SU-DHL-6 (cell line): ENCODE measurements around the gene ME3.

Experiments used
- H2AFZ ChIP-seq: fragments of 200-600 bp; sonication (generic); 2 replicates; pipeline ENCODE4 v1.6.1; 2014; ENCODE audit warnings: low read depth, mild to moderate bottlenecking, moderate library complexity, mixed read lengths, antibody characterized with exemption, low read length; ENCODE audit not compliant: severe bottlenecking
- H3F3A ChIP-seq: fragments of 200-600 bp; shearing (Covaris generic); 2 replicates; pipeline ENCODE4 v1.6.0; 2016; ENCODE audit warnings: antibody characterized with exemption, mild to moderate bottlenecking; ENCODE audit not compliant: insufficient read depth
- H3K27ac ChIP-seq: fragments of 200-600 bp; sonication (generic); 2 replicates; pipeline ENCODE4 v1.5.1; 2016; ENCODE audit warnings: low read depth, mild to moderate bottlenecking, low read length, moderate library complexity, mixed read lengths
- H3K27me3 ChIP-seq: fragments of 200-600 bp; sonication (generic), shearing (Covaris generic); 2 replicates; pipeline ENCODE4 v1.6.0; 2014; ENCODE audit warnings: mild to moderate bottlenecking, low read length
- H3K36me3 ChIP-seq: fragments of 200-600 bp; sonication (generic); 2 replicates; pipeline ENCODE4 v1.6.1; 2014; ENCODE audit warnings: mild to moderate bottlenecking, low read length, mixed read lengths
- H3K4me2 ChIP-seq: fragments of 300-600, 200-600 bp; shearing (Covaris generic), sonication (generic); 2 replicates; pipeline ENCODE4 v1.6.0; 2014; ENCODE audit warnings: low read length, low read depth, mild to moderate bottlenecking; ENCODE audit not compliant: poor library complexity, severe bottlenecking
- H3K4me3 ChIP-seq: fragments of 200-600 bp; sonication (generic); 2 replicates; pipeline ENCODE4 v1.5.1; 2014; ENCODE audit warnings: antibody characterized with exemption, low read length, mild to moderate bottlenecking, mixed read lengths; ENCODE audit not compliant: insufficient read depth, poor library complexity, severe bottlenecking
- H3K79me2 ChIP-seq: fragments of 200-600 bp; sonication (generic); 2 replicates; pipeline ENCODE4 v1.6.1; 2014; ENCODE audit warnings: mild to moderate bottlenecking, low read length, moderate library complexity; ENCODE audit not compliant: insufficient read depth
- H3K9ac ChIP-seq: fragments of 200-600 bp; sonication (generic); 2 replicates; pipeline ENCODE4 v1.7.0; 2014; ENCODE audit warnings: mild to moderate bottlenecking, low read length
- H3K9me2 ChIP-seq: fragments of 200-600 bp; sonication (generic); replicated peaks from 2 replicates; pipeline ENCODE4 v1.6.1; 2014; ENCODE audit warnings: low read length; ENCODE audit not compliant: insufficient read depth
- H3K9me3 ChIP-seq: fragments of 200-600 bp; sonication (generic); 2 replicates; pipeline ENCODE4 v1.6.1; 2014; ENCODE audit warnings: low read length, mixed read lengths; ENCODE audit not compliant: insufficient read depth
- H4K20me1 ChIP-seq: fragments of 200-600 bp; sonication (generic); 2 replicates; pipeline ENCODE4 v1.6.1; 2014; ENCODE audit warnings: low read depth, mild to moderate bottlenecking, antibody characterized with exemption, low read length, moderate library complexity, mixed read lengths
- EZH2phosphoT487 ChIP-seq: fragments of 200-600 bp; sonication (generic), shearing (Covaris generic); conservative IDR thresholded peaks from 2 replicates; pipeline ENCODE4 v1.6.1; 2018; ENCODE audit warnings: mild to moderate bottlenecking, antibody characterized with exemption, low read length, moderate library complexity, mixed read lengths
- TF ChIP-seq, protein P1 (sequence below): fragments of 200-600 bp; sonication (generic); IDR thresholded peaks from one replicate; pipeline ENCODE4 v1.5.1; 2017; ENCODE audit warnings: antibody characterized with exemption, mild to moderate bottlenecking, low read length, moderate library complexity; ENCODE audit not compliant: insufficient read depth, poor library complexity, severe bottlenecking

ME3 gene

DNA sequence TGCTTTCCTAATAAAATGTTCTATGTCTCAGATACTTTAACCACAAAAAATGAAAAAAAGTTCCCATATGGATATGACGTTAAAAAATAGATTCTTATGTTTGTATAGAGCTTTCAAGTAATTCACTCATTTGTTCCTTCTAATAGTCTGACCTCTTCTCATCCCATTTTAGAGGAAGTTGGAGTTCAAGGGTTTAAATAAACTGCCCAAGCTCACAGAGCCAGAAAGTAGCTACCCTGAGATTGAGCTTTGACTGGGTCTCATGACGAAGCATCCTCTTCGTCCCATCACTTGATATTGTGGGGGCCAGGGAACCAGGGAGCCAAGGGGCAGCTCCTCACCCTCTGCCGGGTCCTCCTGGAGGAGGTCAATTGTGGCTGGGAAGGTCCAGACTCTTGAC, 181.4 kb downstream of the ME3 start:
- no peaks in the 10 kb centered on the region for H3F3A ChIP-seq
- H3K27me3 ChIP-seq, result no peaks in the 10 kb centered on the region
- H3K9ac ChIP-seq, result no peak overlapping the region
- H3K9me2 ChIP-seq, result no peaks in the 10 kb centered on the region
- no peak overlapping the region for H2AFZ ChIP-seq
- H4K20me1 ChIP-seq, result no peaks in the 10 kb centered on the region
- H3K79me2 ChIP-seq, result no peaks in the 10 kb centered on the region
- no peak overlapping the region for H3K4me2 ChIP-seq
- no peaks in the 10 kb centered on the region for H3K9me3 ChIP-seq
- H3K4me3 ChIP-seq, result no peak overlapping the region
- H3K27ac ChIP-seq, result no peak overlapping the region
- TF ChIP-seq, protein P1, sequence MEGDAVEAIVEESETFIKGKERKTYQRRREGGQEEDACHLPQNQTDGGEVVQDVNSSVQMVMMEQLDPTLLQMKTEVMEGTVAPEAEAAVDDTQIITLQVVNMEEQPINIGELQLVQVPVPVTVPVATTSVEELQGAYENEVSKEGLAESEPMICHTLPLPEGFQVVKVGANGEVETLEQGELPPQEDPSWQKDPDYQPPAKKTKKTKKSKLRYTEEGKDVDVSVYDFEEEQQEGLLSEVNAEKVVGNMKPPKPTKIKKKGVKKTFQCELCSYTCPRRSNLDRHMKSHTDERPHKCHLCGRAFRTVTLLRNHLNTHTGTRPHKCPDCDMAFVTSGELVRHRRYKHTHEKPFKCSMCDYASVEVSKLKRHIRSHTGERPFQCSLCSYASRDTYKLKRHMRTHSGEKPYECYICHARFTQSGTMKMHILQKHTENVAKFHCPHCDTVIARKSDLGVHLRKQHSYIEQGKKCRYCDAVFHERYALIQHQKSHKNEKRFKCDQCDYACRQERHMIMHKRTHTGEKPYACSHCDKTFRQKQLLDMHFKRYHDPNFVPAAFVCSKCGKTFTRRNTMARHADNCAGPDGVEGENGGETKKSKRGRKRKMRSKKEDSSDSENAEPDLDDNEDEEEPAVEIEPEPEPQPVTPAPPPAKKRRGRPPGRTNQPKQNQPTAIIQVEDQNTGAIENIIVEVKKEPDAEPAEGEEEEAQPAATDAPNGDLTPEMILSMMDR, result no peak
- TF ChIP-seq EZH2phosphoT487, result no peak
- H3K36me3 ChIP-seq, result no peaks in the 10 kb centered on the region

DNA sequence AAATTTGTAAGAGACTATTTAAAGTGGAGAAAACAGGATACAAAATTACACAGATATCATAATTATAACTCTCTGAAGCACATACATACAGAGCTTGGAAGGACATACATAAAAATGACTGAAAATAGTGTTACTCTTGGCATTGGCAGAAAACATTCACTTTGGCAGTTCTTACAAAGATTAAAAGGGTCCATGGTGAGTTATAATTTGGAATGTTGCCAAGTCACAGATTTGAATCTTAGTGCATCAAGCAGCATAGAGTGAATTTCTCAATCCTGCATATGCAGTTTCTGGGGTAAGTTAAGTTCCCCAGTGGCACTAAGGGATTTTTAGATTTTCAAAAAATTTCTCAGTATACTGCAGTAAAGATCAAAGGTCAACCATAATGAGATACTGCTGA, 181.8 kb downstream of the ME3 start:
- no peaks in the 10 kb centered on the region for H3K27me3 ChIP-seq
- H3K4me2 ChIP-seq, result no peak overlapping the region
- H4K20me1 ChIP-seq, result no peaks in the 10 kb centered on the region
- no peaks in the 10 kb centered on the region for H3K9me3 ChIP-seq
- H3K9ac ChIP-seq, result no peak overlapping the region
- no peaks in the 10 kb centered on the region for H3F3A ChIP-seq
- TF ChIP-seq, protein P1, result no peak
- no peak for TF ChIP-seq EZH2phosphoT487
- no peaks in the 10 kb centered on the region for H3K79me2 ChIP-seq
- H2AFZ ChIP-seq, result no peak overlapping the region
- no peak overlapping the region for H3K27ac ChIP-seq
- H3K36me3 ChIP-seq, result no peaks in the 10 kb centered on the region
- H3K4me3 ChIP-seq, result no peak overlapping the region
- H3K9me2 ChIP-seq, result no peaks in the 10 kb centered on the region

DNA sequence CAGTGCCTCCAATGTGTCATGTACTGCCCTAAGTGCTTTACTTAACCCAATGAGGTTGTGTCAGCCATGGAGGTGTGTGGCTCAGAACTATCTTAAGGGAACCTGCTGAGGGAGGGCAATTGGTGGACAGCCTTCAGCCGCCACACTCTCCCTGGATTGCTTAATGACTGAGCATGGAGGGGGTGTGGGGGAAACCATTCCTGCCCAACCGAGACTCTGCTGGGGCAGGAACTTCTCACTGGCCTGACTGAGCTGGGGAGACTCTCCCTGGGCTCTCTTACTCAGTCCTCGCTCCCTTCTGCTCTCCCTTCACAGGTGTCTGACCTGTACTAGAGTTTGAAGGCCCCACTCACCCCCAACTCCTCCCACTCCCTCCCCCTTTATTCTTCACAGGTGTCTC, 183.0 kb downstream of the ME3 start:
- H3K27ac ChIP-seq, result no peak overlapping the region
- no peak overlapping the region for H3K9ac ChIP-seq

More for the DNA sequence above, 183.0 kb downstream of the ME3 start:
- H3F3A ChIP-seq, result no peaks in the 10 kb centered on the region
- H3K4me3 ChIP-seq, result no peak overlapping the region
- H3K9me3 ChIP-seq, result no peaks in the 10 kb centered on the region
- no peaks in the 10 kb centered on the region for H3K27me3 ChIP-seq
- H2AFZ ChIP-seq, result no peak overlapping the region
- TF ChIP-seq EZH2phosphoT487, result no peak
- TF ChIP-seq, protein P1, result no peak
- no peaks in the 10 kb centered on the region for H3K36me3 ChIP-seq
- H3K79me2 ChIP-seq, result no peaks in the 10 kb centered on the region
- H3K4me2 ChIP-seq, result no peak overlapping the region
- no peaks in the 10 kb centered on the region for H3K9me2 ChIP-seq
- H4K20me1 ChIP-seq, result no peaks in the 10 kb centered on the region
